ENCODE measurements around the gene CDK1.
"Not testable (repeated sequence)": the region's sequence is repeated elsewhere in the genome, so short reads cannot be mapped to it uniquely, and the experiment has no call there.

CDK1 gene

GRCh38 chr10:60816628-60817397 is 38.5 kb downstream of the CDK1 start:
- DNase-seq (ENCODE audit: low spot score): peak; percentile 90

- DNase-seq (ENCODE audit: low spot score): peak; percentile 77
Measured at GRCh38 chr10:60817398-60817805, 39.1 kb downstream of the CDK1 start.

- DNase-seq (ENCODE audit: low spot score): peak; percentile 87
Measured at GRCh38 chr10:60818134-60818770, 40.0 kb downstream of the CDK1 start.

- DNase-seq (ENCODE audit: low spot score): peak; percentile 84
Measured at GRCh38 chr10:60819271-60819670, 41.0 kb downstream of the CDK1 start.

- DNase-seq (ENCODE audit: low spot score): peak; percentile 89
Measured at GRCh38 chr10:60820093-60820754, 41.9 kb downstream of the CDK1 start.

GRCh38 chr10:60821656-60822055 is 43.4 kb downstream of the CDK1 start:
- DNase-seq (ENCODE audit: low spot score): no peak

GRCh38 chr10:60822809-60823208 is 44.5 kb downstream of the CDK1 start:
- DNase-seq (ENCODE audit: low spot score): no peak

GRCh38 chr10:60823324-60823723 is 45.0 kb downstream of the CDK1 start:
- no peak for DNase-seq (ENCODE audit: low spot score)

- DNase-seq (ENCODE audit: low spot score): no peak
Measured at GRCh38 chr10:60825520-60825919, 47.2 kb downstream of the CDK1 start.

- no peak for DNase-seq (ENCODE audit: low spot score)
Measured at GRCh38 chr10:60827791-60828488, 49.7 kb downstream of the CDK1 start.

GRCh38 chr10:60828489-60828852 is 50.2 kb downstream of the CDK1 start:
- DNase-seq (ENCODE audit: low spot score): no peak

- DNase-seq (ENCODE audit: low spot score): not testable (repeated sequence)
Measured at GRCh38 chr10:60832136-60832535, 53.9 kb downstream of the CDK1 start.

GRCh38 chr10:60834401-60834800 is 56.1 kb downstream of the CDK1 start:
- DNase-seq (ENCODE audit: low spot score): no peak

- DNase-seq (ENCODE audit: low spot score): no peak
Measured at GRCh38 chr10:60835049-60835448, 56.8 kb downstream of the CDK1 start.

GRCh38 chr10:60841227-60841626 is 62.9 kb downstream of the CDK1 start:
- DNase-seq (ENCODE audit: low spot score): not testable (repeated sequence)

- DNase-seq (ENCODE audit: low spot score): no peak
Measured at GRCh38 chr10:60842694-60843093, 64.4 kb downstream of the CDK1 start.

Measured in cerebellar cortex (tissue), 1 donor.